Fibroblast of skin of left quadriceps (primary cell): Measurements from ENCODE around the gene TAF5L.
A peak's percentile ranks its signal among the peaks of the same experiment; 100 is the strongest.

Experiments used
- DNase-seq, 2 experiments: peaks; one replicate each; pipeline ENCODE4 v3.0.0-alpha.2; 2013; ENCODE audit warnings: low read depth in 2 of 2

Gene TAF5L

GRCh38 chr1:229625915-229626831 is at the start of gene TAF5L, which contains the start of gene URB2:
TSS of gene TAF5L (minus strand) at chr1:229626122. CDS start at chr1:229614482, 11,640 bp downstream.
TSS of gene URB2 (plus strand) at chr1:229626247. CDS start at chr1:229627634, 1,387 bp downstream.
- DNase-seq = peak; percentile 65 to 69

DNA sequence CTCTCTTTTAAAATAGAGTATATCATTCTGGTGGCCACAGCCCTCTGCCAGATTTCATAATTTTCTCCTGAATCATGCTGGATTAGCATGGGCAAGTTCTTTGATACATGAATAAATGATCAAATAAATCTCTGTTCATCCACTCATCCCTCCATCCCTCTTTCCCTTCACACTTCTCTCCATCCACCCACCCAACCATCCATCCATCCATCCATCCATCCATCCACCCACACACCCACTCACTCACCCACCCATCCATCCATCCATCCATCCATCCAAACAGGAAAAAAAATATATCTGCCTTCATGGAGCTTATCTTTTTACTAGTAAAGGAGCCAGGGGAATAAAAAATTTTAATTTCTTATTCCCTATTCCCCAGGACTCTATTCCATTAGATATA is 49.5 kb upstream of the TAF5L start:
- DNase-seq = no peak

- no peak for DNase-seq
Measured at GRCh38 chr1:229674042-229674441, 48.1 kb upstream of the TAF5L start.

DNA sequence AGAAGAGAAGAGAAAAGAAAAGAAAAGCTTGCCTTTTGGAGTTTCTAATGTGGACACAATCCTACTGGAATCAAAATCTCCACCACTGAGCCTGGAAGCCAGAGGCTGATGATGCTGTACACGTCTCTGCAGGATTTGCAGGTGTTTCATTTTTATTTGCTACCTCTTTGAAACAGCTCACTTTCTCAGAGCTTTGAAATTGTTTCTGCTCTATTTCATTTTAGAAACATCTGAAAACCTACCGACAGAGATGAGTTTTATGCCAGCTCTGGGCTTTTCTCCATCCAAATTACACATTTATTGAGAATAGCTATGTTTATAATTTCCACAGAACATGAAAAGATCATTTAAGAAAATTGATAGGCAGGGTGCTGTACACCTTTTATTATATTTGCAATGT is 46.3 kb upstream of the TAF5L start:
- DNase-seq = no peak

- no peak for DNase-seq
Measured at GRCh38 chr1:229671310-229671709, 45.4 kb upstream of the TAF5L start.

- DNase-seq = no peak
Measured at GRCh38 chr1:229669333-229669732, 43.4 kb upstream of the TAF5L start.

GRCh38 chr1:229666585-229666984 is 40.7 kb upstream of the TAF5L start:
- no peak for DNase-seq

GRCh38 chr1:229665912-229666558 is 40.1 kb upstream of the TAF5L start:
- DNase-seq = no peak

DNA sequence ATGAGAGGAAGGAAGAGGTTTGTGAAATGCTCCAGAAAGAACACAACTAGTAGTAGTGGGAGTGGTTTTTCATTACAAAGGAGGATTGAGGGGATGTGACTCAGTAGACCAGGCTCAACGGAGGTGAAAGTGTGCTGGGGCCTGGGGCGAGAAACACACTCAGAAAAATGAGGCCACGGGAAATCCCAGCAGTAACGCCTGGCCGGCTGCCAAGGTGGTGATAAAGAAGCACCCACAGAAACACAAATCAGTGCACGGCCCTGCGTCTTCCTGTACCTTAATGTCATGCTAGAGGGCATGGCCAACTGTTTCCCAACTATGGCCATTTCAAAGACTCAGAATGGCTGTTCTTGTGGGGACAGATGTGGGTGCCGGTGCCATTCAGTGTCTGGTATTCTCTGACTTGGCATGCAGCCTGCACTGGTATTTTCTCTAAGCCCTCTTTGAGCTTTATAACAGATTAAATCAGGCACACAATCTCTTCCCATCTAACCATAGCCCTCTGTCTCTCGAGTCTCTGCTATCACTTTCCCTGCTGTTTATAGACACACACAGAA is 38.3 kb upstream of the TAF5L start:
- no peak for DNase-seq

DNA sequence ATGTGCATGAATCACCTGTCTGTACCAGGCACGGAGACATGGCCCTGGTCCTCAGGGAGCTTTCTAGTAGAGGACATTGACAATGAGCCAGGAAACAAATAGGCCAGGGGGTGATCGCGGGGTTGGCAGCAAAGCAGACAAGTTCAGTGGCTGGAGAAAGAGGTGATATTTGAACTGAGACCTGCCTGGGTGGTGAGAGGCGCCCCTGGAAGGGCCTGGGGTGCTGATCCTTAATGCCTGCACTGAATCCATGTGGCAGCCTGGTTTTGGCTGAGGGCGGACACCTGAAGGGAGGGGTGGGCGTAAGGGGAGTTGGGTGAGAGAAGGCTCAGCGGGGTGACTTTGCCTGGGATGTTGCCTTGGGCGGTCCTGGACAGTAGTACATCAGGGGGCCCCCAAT is 36.0 kb upstream of the TAF5L start:
- no peak for DNase-seq

- DNase-seq = peak; percentile 31 to 35
Measured at GRCh38 chr1:229661022-229661877, 35.3 kb upstream of the TAF5L start.

DNA sequence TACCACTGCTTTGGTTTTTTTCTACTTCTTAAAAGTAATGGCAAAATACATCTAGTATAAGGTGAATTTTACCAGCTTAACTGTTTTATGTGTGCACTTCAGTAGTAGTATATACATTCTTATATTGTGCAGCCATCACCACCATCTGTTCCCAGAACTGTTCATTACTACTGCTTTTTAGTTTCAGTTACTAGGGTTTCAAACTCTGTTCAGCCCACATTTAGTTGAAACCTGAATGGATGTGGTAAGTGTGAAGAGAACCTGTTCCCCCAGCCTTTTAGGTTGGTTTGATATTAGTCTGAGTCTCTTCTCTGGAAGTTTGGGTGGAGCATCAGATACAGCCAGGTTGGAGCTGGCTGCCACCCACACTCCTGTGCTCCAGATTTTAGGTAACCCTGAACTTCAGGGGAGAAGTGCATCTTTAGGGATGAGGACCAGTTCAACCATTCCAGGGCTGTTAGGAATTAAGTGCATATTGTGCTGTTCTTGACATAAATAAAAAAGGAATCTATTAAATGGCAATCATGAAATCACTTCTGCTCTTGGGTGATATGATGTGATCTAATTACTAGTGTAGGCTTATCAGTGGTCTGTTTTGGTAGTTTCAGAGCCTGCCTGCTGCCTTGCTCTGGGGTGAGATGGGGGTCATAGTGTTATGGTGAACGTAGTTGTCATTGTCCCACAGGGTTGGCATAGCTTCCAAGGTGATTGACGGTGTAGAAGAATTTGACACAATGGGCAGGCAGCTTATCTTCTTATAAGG is 32.3 kb upstream of the TAF5L start:
- DNase-seq = no peak

- DNase-seq = no peak
Measured at GRCh38 chr1:229655781-229656180, 29.9 kb upstream of the TAF5L start.

DNA sequence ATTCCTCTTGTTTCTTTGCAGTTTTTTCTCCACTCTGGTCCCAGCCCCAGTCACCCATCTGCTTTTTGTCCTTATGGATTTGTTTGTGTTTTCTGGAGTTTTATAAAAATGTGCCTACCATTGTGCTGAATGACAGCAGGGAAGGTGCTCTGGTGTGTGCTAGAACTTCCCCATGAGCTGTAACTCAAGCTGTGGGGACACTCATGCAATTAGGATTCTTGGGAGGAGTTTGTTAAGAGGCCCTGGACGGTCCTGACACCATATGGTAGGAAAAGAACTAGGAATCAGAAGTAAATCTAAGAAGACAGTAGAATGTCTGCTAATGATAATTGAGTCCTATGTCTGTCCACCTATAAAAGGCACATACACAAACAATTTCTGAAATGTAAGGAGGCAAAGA is 27.5 kb upstream of the TAF5L start:
- DNase-seq = no peak

DNA sequence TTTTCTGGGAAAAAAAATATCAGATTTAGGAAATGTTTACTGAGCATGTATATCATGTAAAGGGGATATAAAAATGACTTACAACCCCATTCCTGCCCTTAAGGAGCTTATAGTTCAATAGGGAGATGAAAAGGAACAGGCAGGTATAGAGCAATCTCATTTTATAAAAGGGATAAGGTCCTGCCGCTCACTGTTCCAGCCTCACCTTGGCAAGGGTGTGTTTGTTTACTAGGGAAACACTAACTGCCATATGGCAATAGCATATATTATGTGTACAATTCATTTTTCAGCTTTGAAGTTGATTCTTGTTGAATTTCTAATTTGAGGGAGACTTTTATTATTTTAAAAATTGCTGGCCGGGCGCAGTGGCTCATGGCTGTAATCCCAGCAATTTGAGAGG is 25.6 kb upstream of the TAF5L start:
- DNase-seq = no peak

DNA sequence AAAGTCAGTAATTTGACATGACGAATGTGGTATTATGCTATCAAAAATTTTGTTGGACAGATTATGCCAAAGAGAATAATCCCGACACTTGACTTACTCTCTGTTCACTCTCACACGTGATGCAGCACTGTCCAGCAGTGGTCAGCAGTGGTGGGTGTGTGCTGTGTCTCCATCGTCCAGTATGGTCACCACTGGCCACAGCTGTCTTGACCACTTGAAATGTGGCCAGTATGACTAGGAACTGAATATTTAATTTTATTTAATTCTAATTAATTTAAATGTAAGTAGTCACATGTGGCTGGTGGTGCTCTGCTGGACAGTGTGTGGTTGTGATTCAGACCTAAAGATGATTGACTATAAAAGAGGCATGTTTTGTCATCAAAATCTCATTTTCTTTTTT is 24.1 kb upstream of the TAF5L start:
- DNase-seq = no peak

- no peak for DNase-seq
Measured at GRCh38 chr1:229648406-229648805, 22.5 kb upstream of the TAF5L start.

GRCh38 chr1:229645324-229645993 is 19.5 kb upstream of the TAF5L start:
- DNase-seq = no peak

- no peak for DNase-seq
Measured at GRCh38 chr1:229643996-229644745, 18.2 kb upstream of the TAF5L start.

- DNase-seq = no peak
Measured at GRCh38 chr1:229642970-229643369, 17.0 kb upstream of the TAF5L start.
